ENCODE results near the gene SLC19A1.

SLC19A1 gene

DNA sequence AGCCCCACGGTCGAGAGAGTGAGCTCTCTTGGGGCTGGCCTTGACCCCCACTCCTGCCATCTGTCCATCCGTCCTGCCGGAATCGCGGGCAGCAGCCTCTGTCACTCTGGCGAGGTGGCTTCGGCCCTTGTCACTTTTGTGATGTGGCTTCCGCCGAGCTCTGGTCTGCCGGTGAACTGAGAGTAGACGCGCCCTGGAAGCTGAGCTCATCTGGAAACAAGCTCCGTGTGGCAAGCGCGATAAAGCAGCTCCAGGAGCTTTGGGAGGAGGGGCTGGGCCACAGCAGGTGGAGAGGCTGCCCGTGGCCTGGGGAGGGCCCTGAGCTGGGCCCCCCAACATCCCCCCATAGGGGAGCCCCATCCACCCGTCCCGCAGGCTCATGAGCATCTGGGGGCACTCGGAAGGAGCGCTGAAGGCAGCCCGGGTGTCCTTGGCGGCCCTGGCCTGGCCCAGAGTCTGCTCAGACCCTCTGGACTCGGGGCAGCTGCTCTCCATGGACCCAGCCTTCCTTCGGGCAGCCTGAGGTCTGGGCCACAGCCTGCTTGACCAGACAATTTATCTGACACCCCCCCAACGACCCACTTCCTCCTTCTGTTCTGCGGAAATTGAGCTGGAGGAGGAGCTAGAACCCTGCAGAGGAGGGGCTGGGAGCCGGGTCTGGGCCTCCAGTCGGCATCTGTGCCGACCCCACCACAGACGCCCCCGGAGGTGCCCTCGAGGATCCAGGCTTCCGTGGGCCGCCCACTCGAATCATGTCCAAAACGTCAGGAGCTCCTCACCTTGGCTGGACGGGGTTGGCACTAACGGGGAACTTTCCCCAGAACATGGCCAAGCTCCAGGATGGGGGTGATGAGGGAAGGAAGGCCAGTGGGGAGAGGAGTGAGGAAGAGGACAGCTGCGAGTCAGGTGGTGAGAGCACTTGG lies 59.1 kb downstream of the SLC19A1 start:
- H3K4me3 ChIP-seq (replicated peaks; ENCODE audit: insufficient read depth, low read length), result no peak overlapping the region
- peak in 1 of 2 experiments; percentile 82 for DNase-seq (ENCODE audit: low read depth in 1 of 2, low spot score in 1 of 2)
- peak overlapping the region; percentile 88 for H3K27ac ChIP-seq (replicated peaks)
- peak; percentile 93 for TF ChIP-seq SPI1 (IDR thresholded peaks at IDR 0.05; ENCODE audit: borderline replicate concordance, low read depth)
- TF ChIP-seq GABPA (IDR thresholded peaks at IDR 0.05; ENCODE audit: low read depth), result no peak
- no peaks in the 10 kb centered on the region for H3K27me3 ChIP-seq (ENCODE audit: insufficient read depth, poor library complexity, severe bottlenecking)

DNA sequence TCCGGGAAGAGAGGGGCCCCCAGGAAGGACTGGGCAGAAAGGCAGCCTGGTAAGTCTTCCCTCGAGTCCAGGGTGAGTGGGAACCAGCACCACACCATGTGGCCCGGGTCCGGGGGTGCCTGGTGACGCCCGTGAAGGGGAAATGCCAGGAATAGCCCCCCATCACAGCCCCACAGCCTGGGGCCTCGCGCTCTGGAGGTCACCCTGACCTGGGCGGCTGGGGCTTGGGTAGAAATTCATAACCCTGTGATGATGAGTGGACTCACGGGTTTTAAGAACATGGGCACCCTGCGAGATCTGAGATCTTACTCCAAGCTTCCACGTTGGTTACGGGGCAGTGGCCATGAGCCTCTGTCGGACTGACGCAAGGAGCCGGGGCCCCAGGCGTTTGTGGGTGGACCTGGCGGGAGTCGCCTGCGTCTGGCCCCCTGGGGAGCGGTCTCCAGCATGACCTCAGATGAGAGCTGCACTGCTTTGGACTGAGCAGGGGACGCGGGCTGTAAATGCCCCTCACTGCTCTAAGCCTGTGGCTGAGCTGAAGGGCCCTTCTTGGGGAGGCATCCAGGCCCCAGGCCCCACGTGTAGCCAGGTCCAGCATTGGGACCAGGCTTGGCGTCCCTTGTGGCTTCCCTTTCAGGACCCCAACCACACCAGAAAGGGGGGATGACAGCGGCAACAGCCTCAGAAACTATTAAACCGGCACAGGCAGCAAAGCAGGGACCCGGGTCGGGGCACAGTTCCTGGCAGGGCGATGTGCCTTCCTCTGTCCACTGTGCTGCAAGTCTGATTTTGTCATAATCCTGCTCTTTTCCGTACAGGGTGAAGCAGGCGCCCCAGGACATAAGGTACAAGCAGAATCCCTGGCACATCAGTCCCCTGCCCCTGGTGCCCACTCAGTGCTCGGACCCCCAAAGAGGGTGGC lies 60.0 kb downstream of the SLC19A1 start:
- no peak overlapping the region for H3K4me3 ChIP-seq (replicated peaks; ENCODE audit: insufficient read depth, low read length)
- peak overlapping the region; percentile 88 for H3K27ac ChIP-seq (replicated peaks)
- TF ChIP-seq, protein P1, sequence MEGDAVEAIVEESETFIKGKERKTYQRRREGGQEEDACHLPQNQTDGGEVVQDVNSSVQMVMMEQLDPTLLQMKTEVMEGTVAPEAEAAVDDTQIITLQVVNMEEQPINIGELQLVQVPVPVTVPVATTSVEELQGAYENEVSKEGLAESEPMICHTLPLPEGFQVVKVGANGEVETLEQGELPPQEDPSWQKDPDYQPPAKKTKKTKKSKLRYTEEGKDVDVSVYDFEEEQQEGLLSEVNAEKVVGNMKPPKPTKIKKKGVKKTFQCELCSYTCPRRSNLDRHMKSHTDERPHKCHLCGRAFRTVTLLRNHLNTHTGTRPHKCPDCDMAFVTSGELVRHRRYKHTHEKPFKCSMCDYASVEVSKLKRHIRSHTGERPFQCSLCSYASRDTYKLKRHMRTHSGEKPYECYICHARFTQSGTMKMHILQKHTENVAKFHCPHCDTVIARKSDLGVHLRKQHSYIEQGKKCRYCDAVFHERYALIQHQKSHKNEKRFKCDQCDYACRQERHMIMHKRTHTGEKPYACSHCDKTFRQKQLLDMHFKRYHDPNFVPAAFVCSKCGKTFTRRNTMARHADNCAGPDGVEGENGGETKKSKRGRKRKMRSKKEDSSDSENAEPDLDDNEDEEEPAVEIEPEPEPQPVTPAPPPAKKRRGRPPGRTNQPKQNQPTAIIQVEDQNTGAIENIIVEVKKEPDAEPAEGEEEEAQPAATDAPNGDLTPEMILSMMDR (IDR thresholded peaks at IDR 0.05; ENCODE audit: insufficient read depth, low read length), result no peak
- no peak for TF ChIP-seq POLR2AphosphoS5 (IDR thresholded peaks at IDR 0.05; ENCODE audit: low read depth)
- no peak for TF ChIP-seq GABPA (IDR thresholded peaks at IDR 0.05; ENCODE audit: low read depth)
- TF ChIP-seq SPI1 (IDR thresholded peaks at IDR 0.05; ENCODE audit: borderline replicate concordance, low read depth), result no peak
- TF ChIP-seq, protein P2, sequence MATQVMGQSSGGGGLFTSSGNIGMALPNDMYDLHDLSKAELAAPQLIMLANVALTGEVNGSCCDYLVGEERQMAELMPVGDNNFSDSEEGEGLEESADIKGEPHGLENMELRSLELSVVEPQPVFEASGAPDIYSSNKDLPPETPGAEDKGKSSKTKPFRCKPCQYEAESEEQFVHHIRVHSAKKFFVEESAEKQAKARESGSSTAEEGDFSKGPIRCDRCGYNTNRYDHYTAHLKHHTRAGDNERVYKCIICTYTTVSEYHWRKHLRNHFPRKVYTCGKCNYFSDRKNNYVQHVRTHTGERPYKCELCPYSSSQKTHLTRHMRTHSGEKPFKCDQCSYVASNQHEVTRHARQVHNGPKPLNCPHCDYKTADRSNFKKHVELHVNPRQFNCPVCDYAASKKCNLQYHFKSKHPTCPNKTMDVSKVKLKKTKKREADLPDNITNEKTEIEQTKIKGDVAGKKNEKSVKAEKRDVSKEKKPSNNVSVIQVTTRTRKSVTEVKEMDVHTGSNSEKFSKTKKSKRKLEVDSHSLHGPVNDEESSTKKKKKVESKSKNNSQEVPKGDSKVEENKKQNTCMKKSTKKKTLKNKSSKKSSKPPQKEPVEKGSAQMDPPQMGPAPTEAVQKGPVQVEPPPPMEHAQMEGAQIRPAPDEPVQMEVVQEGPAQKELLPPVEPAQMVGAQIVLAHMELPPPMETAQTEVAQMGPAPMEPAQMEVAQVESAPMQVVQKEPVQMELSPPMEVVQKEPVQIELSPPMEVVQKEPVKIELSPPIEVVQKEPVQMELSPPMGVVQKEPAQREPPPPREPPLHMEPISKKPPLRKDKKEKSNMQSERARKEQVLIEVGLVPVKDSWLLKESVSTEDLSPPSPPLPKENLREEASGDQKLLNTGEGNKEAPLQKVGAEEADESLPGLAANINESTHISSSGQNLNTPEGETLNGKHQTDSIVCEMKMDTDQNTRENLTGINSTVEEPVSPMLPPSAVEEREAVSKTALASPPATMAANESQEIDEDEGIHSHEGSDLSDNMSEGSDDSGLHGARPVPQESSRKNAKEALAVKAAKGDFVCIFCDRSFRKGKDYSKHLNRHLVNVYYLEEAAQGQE (IDR thresholded peaks at IDR 0.05; ENCODE audit: insufficient replicate concordance, low read depth), result no peak
- no peak for DNase-seq (ENCODE audit: low read depth in 1 of 2, low spot score in 1 of 2)
- H3K27me3 ChIP-seq (ENCODE audit: insufficient read depth, poor library complexity, severe bottlenecking), result no peaks in the 10 kb centered on the region

DNA sequence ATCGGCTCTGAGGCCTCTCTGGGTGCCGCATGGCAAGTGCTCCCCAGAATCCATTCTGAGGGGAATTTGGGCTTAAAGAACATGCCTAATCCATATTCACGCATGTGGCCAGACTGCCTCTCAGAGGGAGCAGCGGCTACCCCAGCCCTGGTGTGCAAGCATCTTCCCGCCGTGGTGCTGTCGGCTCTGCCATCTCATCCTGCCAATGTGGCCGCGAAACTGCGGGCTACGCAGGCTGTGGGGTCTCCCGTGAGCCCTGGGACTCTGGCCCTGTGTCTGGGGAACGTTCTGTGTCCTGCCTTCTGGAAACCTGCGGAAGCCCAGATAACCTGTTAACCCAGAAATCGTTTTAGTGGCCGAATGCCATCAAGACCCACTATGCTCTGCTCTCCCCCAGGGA lies 60.7 kb downstream of the SLC19A1 start:
- DNase-seq (ENCODE audit: low read depth in 1 of 2, low spot score in 1 of 2), result no peak
- no peak overlapping the region for H3K4me3 ChIP-seq (replicated peaks; ENCODE audit: insufficient read depth, low read length)
- TF ChIP-seq, protein P1 (IDR thresholded peaks at IDR 0.05; ENCODE audit: insufficient read depth, low read length), result no peak
- TF ChIP-seq, protein P2 (IDR thresholded peaks at IDR 0.05; ENCODE audit: insufficient replicate concordance, low read depth), result no peak
- TF ChIP-seq SPI1 (IDR thresholded peaks at IDR 0.05; ENCODE audit: borderline replicate concordance, low read depth), result no peak
- TF ChIP-seq POLR2AphosphoS5 (IDR thresholded peaks at IDR 0.05; ENCODE audit: low read depth), result no peak
- TF ChIP-seq GABPA (IDR thresholded peaks at IDR 0.05; ENCODE audit: low read depth), result no peak
- H3K27me3 ChIP-seq (ENCODE audit: insufficient read depth, poor library complexity, severe bottlenecking), result no peaks in the 10 kb centered on the region
- no peak overlapping the region for H3K27ac ChIP-seq (replicated peaks)

Data from HL-60 (cell line).